Breast epithelium (tissue), 4 donors: Measurements from ENCODE around the gene LSM11. TPM values are rescaled to one million over a fixed set of nuclear protein-coding genes. Genes with fewer than 3 reads are reported as not detected.

Experiments
- DNase-seq, 2 donors: peaks; one replicate each; pipeline ENCODE4 v3.0.0-alpha.2; 2019; ENCODE audit warnings: low spot score in 2 of 2
- H3K27ac ChIP-seq, 2 donors: fragments of 200-600 bp; sonication (generic) in 1 of 2; one replicate each; pipeline ENCODE4 v1.5.1; 2016 to 2019; ENCODE audit warnings: mild to moderate bottlenecking in 1 of 2
- H3K27me3 ChIP-seq, 2 donors: fragments of 200-600 bp; sonication (generic) in 1 of 2; one replicate each; pipeline versions ENCODE4 v1.5.1 to v1.6.0; 2017 to 2019; ENCODE audit warnings: control low read depth in 1 of 2, mild to moderate bottlenecking in 1 of 2
- H3K36me3 ChIP-seq: fragments of 200-600 bp; one replicate; pipeline ENCODE4 v1.5.1; 2019
- H3K4me1 ChIP-seq, 2 donors: fragments of 200-600 bp; sonication (generic); one replicate each; pipeline ENCODE4 v1.5.1; 2016 to 2019; ENCODE audit warnings: control low read depth in 1 of 2
- H3K4me3 ChIP-seq, 3 donors: fragments of 200-600 bp; sonication (generic); 1 replicate in 2 of 3; 2 replicates in 1 of 3; pipeline ENCODE4 v1.5.1; 2016 to 2019; ENCODE audit warnings: mild to moderate bottlenecking in 3 of 3, moderate library complexity in 2 of 3
- H3K9me3 ChIP-seq, 2 donors: fragments of 200-600 bp; sonication (generic) in 1 of 2; one replicate each; pipeline ENCODE4 v1.5.1; 2016 to 2019; ENCODE audit warnings: control low read depth in 1 of 2
- POLR2A ChIP-seq: fragments of 450-650 bp; IDR thresholded peaks from one replicate; pipeline ENCODE4 v1.6.1; 2016; ENCODE audit warnings: antibody characterized with exemption, mild to moderate bottlenecking, moderate library complexity
- POLR2AphosphoS5 ChIP-seq, 3 donors: sonication (generic); formaldehyde crosslinking; IDR thresholded peaks; one replicate each; pipeline ENCODE4 v1.6.1; 2017; ENCODE audit warnings: antibody characterized with exemption in 3 of 3
- intact Hi-C: fragments of 100-400 bp; cut with DNase I; formaldehyde crosslinking; loops from one replicate; pipeline ENCODE4 v1.15.1; 2023; ENCODE audit warnings: low total_unique reads
- total RNA-seq, 3 donors: library from RNA; depleted of rRNA; stranded (reverse); fragments of >200 nt; gene quantifications; one replicate each; pipeline ENCODE4 v1.1.0, GENCODE V29; 2016
- TF ChIP-seq, protein P1 (sequence below), 3 donors: fragments of 450-650 bp; IDR thresholded peaks; one replicate each; pipeline ENCODE4 v1.5.1; 2016 to 2017; ENCODE audit warnings: antibody characterized with exemption in 3 of 3, mild to moderate bottlenecking in 3 of 3, moderate library complexity in 3 of 3

The LSM11 gene
- total RNA-seq, 3 donors from 2014 or later: 1.8 to 5.7 (median 4.6) TPM

DNA sequence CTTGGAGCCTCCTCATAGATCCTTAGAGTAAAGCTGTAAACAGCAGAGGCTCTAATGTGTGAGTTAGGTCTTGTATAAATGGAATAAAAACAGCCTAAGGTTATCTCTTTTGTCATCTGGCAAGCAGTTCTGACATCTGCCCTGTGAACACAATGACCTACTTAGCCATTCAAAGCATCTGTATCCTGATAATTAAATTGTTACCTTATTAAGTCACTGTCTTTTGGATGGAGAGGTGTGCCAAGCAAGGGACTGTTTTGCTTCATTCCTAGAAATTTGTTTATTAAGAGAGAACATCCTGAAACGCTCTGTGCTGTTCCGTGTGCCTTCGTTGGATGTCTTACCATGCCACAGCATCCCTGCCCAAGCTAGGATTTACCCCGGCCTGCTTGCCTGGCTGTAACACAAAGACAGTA, 1.5 kb downstream of the LSM11 start:
- TF ChIP-seq, protein P1, sequence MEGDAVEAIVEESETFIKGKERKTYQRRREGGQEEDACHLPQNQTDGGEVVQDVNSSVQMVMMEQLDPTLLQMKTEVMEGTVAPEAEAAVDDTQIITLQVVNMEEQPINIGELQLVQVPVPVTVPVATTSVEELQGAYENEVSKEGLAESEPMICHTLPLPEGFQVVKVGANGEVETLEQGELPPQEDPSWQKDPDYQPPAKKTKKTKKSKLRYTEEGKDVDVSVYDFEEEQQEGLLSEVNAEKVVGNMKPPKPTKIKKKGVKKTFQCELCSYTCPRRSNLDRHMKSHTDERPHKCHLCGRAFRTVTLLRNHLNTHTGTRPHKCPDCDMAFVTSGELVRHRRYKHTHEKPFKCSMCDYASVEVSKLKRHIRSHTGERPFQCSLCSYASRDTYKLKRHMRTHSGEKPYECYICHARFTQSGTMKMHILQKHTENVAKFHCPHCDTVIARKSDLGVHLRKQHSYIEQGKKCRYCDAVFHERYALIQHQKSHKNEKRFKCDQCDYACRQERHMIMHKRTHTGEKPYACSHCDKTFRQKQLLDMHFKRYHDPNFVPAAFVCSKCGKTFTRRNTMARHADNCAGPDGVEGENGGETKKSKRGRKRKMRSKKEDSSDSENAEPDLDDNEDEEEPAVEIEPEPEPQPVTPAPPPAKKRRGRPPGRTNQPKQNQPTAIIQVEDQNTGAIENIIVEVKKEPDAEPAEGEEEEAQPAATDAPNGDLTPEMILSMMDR (IDR thresholded peaks at IDR 0.05): no peak
- TF ChIP-seq POLR2AphosphoS5 (IDR thresholded peaks at IDR 0.05) (no peak), POLR2A (no peak)
- Histone ChIP-seq H3K9me3 (no peaks in the 10 kb centered on the region), H3K27ac (no peak overlapping the region), H3K4me1 (no peaks in the 10 kb centered on the region), H3K36me3 (no peaks in the 10 kb centered on the region), H3K27me3 (no peaks in the 10 kb centered on the region), H3K4me3 (peak overlapping the region; percentile 82 to 92 (median 83))
- no peak for DNase-seq
- intact Hi-C loops: no loop called here

DNA sequence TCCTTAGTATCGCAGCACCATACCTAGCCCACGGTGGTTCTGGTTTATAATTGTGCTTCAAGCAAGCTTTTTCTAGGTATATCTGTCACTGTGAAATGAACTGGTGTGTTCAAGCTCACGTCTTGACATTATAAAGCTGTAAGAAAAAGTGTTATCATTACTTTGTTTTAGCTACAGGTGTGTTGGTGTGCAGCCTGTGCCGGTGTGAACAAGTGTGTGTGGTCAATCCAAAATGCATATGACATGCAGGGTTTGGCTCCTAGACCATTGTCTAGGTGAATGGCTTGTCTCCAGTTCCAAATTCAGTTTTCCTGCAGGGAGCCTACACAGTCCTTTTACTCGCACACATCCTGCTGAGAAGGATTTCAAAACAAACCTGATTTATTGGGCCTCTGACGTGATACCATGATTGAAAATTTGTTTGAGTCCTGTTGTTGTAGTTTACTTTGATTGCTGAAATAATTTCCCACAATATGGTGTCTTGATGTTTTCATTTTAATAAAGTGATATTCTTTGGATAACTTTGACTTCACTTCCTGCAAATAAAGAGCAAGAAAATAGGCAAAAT, 3.7 kb downstream of the LSM11 start:
- H3K9me3 ChIP-seq: no peaks in the 10 kb centered on the region
- no peak for TF ChIP-seq POLR2A
- TF ChIP-seq, protein P1 (IDR thresholded peaks at IDR 0.05): no peak
- TF ChIP-seq POLR2AphosphoS5 (IDR thresholded peaks at IDR 0.05): no peak
- H3K27ac ChIP-seq: no peak overlapping the region
- no peak for DNase-seq
- H3K27me3 ChIP-seq: no peaks in the 10 kb centered on the region
- intact Hi-C loops: no loop called here
- H3K4me3 ChIP-seq: no peak overlapping the region
- no peaks in the 10 kb centered on the region for H3K4me1 ChIP-seq
- no peaks in the 10 kb centered on the region for H3K36me3 ChIP-seq

DNA sequence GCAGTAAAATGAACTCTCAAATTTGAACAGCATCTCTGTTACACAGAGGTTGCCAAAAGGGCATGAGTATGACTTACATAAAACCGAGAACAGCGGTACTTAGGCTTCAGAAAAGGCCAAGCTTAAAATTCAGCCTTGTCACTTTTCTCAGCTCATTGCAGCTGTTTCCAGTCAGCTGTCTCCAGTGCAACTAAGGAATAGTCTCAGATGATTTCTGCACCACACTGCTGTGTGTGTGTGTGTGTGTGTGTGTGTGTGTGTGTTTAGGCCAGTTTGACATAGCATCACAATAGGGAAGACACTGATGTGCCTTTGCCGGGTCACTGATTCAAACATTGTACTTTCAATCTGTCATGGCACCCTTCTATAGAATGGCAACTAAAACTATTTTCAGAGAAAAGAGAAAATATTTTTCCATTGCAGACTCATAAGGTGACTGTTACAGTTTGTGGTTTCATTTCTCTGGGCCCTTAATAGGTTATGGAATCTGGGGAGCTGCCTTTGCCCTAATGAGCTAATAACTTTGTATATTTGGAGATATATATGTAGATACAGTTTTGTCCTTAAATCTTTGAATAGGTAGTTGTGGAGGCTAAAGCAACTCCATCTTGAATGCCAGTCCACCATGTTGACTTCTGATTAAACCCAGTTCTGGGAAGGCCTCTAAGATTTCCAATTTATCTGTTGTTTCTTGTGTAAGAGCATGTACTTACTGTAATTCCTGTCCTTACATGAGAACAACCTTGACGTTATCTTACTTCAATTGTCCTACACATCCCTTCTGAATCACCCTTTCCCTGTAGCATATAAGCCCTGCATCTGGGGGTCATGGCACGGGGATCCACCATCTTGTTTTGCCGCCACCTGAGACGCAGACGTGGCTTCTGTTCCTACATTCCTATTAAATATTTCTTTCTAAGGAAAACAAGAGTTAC, 4.5 kb downstream of the LSM11 start:
- intact Hi-C loops: no loop called here

DNA sequence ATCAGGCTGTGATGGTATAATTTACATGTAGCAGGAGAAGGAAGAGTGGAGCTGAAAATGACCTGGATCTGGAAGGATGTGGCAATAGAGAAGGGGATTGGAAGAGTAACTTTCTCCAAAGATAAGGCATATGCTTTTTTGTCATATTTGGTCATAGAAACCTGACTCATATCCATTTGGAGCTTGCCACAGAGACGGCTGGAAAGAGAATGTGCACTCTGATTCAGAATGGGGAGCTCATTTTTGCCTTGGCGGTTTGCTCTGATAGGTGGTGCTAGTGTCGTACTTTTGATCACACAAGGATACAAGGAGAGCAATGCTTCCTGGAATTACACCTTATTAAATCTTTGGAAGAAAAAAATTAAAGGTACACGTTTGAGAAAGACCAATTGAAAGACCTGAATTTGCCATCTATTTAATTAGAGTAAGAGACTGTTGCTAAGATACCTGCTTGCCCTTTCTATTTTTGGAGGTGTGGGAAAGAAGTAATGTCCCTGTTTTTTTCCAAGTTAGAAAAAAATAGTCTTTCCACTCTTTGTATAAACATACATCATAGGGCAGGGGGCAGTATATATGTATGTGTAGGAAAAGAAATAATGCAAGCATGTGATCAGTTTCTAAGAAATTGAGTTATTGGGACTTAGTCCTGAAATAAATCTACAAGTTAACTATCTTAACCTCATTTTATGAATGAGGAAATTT, 5.4 kb downstream of the LSM11 start:
- intact Hi-C loops: no loop called here
- no peaks in the 10 kb centered on the region for H3K4me1 ChIP-seq
- no peaks in the 10 kb centered on the region for H3K36me3 ChIP-seq
- no peak for DNase-seq
- no peak overlapping the region for H3K4me3 ChIP-seq
- no peaks in the 10 kb centered on the region for H3K27me3 ChIP-seq
- H3K9me3 ChIP-seq: no peaks in the 10 kb centered on the region
- H3K27ac ChIP-seq: no peak overlapping the region
- TF ChIP-seq POLR2AphosphoS5 (IDR thresholded peaks at IDR 0.05) (no peak), POLR2A (no peak)
- TF ChIP-seq, protein P1 (IDR thresholded peaks at IDR 0.05): no peak

More for the DNA sequence above, 4.5 kb downstream of the LSM11 start:
- Histone ChIP-seq H3K9me3 (no peaks in the 10 kb centered on the region), H3K27ac (no peak overlapping the region), H3K27me3 (no peaks in the 10 kb centered on the region), H3K4me3 (no peak overlapping the region), H3K36me3 (no peaks in the 10 kb centered on the region), H3K4me1 (no peaks in the 10 kb centered on the region)
- no peak for DNase-seq
- no peak for TF ChIP-seq POLR2A
- TF ChIP-seq, protein P1 (IDR thresholded peaks at IDR 0.05): no peak
- no peak for TF ChIP-seq POLR2AphosphoS5 (IDR thresholded peaks at IDR 0.05)

DNA sequence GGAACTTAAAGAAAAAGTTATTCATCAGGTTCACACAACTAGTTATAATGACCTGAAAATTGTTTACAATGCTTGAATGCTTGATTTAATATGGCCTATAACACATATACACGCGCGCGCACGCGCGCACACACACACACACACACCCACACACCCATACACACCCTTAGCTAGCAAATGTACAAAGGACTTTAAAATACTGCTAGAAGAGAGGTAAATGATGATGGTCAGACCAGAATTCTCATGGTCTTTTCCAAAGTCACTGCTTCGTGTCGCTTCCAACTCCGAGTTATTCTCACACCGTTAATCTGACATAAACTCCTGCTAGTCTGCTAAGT, 5.9 kb downstream of the LSM11 start:
- Histone ChIP-seq H3K27ac (no peak overlapping the region), H3K36me3 (no peaks in the 10 kb centered on the region), H3K4me1 (no peaks in the 10 kb centered on the region), H3K27me3 (no peaks in the 10 kb centered on the region), H3K9me3 (no peaks in the 10 kb centered on the region), H3K4me3 (no peak overlapping the region)
- no peak for DNase-seq
- intact Hi-C loops: no loop called here
- no peak for TF ChIP-seq POLR2AphosphoS5 (IDR thresholded peaks at IDR 0.05)
